Activated CD8-positive, alpha-beta memory T cell treated with anti-CD3 and anti-CD28 coated beads for 1 hour (primary cell): ENCODE results near the gene NLE1.
A peak's percentile ranks its signal among the peaks of the same experiment; 100 is the strongest.
"Not testable (repeated sequence)": the region's sequence is repeated elsewhere in the genome, so short reads cannot be mapped to it uniquely, and the experiment has no call there.

Experiments
- DNase-seq, 2 donors: peaks; one replicate each; pipeline ENCODE4 v3.0.0-alpha.2; 2020; ENCODE audit warnings: low read depth in 1 of 2; ENCODE audit errors: extremely low read depth in 1 of 2

NLE1 gene

DNA sequence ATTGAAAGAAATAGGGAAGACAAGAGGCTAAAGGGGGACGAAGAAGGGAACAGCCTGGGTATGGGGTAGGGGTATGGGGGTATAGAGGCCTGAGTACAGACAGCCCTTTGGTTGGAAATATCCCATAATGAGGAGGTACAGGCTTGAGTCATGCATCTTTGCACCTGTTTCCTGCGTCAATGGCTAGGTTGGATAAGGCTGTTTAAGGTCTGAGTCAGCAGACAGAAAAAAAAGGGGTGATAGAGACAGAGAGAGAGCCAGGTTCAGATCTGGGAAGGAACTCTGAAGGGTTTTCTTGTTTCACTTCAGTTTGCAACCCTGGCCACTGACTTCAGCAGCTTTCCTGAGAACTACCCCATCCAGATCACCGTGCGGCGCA lies 12.1 kb downstream of the NLE1 start:
- no peak for DNase-seq

DNA sequence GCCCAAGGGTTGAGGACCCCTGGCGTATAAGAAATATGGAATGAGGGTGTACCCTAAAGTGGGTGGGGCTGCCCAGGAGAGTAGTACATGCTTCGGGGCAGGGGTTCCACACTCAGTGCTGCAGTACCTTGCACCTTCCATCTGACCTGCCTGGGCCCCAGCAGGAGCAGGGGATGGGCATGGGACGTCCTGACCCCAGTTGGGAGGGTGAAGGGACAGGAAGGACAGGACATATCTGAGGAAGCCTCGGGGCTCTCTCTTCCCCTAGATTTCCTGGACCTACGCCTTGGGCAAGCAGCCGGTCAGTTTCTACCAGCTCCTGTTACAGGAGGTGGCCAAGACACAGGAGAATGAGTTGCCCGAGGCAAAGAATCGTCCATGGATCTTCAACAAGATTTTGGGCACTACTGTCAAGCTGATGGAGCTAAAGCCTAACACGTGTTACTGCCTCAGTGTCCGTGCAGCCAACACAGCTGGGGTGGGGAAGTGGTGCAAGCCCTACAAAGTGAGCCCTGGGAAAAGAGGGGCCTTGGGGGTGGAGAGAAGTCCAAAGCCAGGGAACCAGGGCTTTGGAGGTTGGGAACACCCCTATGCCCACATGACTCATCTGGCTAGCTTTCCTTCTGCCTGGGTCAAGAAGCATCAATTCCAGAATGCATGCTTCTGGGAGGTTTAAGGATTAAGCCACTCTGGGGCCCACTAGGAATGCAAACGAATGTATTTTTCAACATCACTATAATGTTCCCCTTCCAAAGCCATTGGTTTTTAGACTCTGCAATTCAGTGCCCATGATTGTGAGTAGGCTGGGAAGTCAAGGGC lies 12.7 kb downstream of the NLE1 start:
- no peak for DNase-seq

DNA sequence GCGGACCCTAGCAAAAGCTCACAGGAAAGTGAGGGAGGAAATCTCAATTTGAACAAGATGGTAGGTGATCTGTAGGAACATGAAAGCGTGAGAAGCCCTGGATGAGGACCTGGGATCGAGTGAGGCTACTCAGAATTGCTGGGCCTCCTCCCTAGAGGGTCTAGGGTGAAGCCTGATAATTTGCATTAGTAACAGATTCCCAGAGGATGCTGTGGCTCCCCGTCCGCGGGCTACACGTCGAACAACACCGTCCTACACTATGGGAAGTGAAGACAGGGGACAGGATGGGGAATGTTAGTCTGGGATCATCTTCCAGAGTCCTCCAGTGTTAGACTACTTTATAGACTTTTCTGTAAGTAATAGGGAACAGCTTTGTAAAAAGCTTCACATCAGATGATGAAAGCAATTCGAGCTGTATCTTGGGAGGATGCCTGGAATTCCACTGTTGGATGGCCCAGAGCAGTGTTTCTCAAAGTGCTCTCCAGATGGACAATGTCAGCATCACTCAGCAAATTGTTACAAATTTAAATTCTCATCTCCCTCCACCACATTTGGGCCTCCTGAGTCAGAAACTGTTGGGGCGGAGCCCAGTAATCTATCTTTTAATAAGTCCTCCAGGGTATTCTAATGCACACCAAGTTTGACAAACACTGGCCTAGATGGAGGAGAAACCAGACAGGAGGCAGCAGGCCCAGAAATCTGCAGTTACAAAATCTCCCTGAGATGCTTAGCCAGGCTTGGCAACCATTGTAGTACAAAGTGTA lies 14.2 kb downstream of the NLE1 start:
- DNase-seq, result no peak

- DNase-seq, result no peak
Observed at GRCh38 chr17:35121315-35121714, 20.8 kb downstream of the NLE1 start, which contains the start of gene FNDC8. Gene FNDC8 (plus strand): TSS chr17:35121615. CDS start chr17:35121694, 79 bp downstream.

DNA sequence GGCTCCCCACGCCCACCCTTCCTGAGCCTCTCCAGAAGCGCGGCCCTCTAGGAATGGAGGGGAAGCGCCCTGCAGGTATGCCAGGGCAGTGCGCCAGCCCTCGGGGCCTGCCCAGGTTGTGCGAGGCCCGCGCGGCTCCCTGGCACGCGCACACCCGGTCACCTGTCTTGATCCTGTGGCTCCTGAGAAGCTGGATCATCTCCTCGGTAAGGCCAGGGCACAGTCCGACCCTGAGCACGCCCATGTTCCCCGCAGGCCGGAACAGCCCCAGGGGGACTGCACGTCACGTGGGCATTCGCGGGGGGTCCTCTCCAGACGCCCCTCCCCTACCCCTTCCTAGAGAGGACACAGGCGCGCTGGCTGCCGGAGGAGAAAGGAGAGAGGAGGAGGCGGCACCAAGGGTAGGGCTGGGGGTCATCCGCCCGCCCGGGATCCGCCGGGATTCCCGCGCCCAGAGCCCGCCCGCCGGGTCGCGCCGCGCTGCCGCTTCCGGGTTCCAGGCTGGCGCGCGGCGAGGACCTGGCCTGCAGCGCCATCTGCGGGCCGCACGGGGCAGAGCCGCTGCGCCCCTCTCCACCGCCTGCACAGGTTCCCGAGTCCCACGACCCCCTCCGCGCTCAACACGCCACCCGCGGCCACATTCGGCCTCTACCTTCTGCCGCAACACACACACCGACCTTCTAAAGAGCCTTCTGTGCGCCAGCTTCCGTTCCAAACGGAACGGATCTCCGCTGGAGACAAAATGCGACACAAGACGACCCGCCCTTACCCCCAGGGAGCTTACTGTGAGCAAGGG lies 22.5 kb downstream of the NLE1 start, which contains the start of gene RAD51D:
TSS of gene RAD51D (minus strand) at position 491 of the 796 bp plus-strand sequence. CDS start at position 244, 247 bp downstream.
- peak; percentile 53 to 72 for DNase-seq

DNA sequence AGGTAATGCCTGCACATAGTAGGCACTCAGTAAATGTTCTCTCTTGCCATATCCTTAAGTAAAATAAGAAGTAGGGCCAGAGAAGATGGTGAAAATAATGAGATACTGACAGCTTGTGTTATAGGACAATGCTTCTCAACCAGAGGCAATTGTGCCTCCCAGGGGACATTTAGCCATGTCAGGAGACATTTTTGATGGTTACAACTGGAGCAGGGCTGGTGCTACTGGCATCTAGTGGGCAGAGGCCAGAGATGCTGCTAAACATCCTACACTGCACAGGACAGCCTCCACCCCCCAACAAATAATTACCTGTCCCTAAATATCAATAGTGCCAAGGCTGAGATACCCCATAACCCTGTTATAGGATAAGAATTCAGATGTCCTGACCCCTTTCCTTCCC lies 24.1 kb downstream of the NLE1 start:
- DNase-seq, result no peak

DNA sequence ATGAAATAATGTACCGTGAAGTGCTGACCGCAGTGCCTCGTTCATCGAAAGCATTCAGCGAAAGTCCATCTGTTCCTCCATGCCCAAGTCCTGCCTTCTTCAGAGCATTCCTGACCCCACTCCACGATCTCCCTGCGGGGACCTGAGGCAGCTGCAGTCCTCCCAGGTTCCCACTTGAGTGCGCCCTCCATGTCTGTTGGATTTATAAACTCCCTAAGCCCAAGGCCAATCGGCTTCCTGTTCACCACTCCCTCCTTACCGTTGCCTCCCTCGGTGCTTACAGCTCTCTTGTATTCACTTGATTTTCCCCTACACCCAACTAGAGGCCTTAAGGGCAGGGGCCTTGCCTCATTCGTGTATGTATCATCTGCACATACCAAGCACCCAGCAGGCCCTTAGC lies 25.3 kb downstream of the NLE1 start:
- DNase-seq, result no peak

- not testable (repeated sequence) for DNase-seq
Observed at GRCh38 chr17:35110791-35111190, 31.3 kb downstream of the NLE1 start.

- DNase-seq, result no peak
Observed at GRCh38 chr17:35104844-35105450, 37.2 kb downstream of the NLE1 start.

GRCh38 chr17:35103271-35103670 lies 38.8 kb downstream of the NLE1 start:
- no peak for DNase-seq

DNA sequence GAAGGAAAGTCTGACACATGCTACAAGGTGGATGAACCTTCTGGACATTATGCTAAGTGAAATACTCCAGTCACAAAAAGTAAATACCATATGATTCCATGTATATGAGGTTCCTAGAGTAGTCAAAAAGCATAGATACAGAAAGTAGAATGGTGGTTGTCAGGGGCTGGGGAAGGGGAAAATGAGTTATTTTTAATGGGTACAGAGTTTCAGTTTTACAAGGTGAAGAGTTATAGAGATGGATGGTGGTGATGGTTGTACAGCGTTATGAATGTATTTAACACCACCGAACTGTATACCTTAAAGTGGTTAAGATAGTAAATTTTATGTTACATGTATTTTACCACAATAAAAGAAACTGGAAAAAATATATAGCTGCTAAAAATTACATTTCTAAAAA lies 40.4 kb downstream of the NLE1 start:
- DNase-seq, result no peak

GRCh38 chr17:35101036-35101435 lies 41.1 kb downstream of the NLE1 start:
- DNase-seq, result no peak

DNA sequence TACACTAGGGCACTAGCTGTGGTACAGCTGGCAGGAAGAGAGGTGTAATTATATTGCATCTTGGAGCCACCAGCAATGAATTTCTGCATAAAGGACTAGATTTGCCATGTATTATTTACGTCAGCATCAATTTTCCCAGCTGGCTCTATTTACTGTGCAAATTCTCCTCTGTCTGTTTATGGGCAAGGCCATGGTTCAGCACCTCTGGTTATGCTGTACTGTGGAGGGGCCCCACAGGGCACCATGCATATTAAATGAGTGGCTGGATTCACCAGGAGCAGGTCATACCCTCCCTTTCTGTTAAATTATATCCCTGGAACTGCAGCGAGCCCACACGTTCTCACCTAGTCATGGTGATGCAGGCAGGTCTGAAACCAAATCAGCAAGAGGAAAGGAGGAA lies 42.2 kb downstream of the NLE1 start:
- DNase-seq, result no peak

DNA sequence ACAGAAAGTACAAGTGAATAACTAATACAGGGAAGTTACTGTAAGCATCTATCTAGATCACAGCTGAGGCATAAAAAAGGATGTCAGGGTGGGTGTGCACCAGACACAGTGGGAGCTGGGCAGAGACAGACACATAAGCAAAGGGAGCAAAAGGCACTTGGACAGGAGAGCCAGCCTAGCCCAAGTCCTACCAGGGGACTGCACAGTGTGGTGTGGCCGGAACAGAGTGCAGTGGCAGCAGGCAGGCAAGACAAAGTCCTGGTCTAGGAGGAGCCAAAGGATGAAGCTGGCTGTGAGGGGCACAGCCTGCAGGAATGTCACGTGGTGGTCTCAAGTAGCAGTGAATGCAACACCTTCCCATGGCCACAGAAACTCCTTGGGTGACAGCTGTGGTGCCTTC lies 44.3 kb downstream of the NLE1 start:
- no peak for DNase-seq

DNA sequence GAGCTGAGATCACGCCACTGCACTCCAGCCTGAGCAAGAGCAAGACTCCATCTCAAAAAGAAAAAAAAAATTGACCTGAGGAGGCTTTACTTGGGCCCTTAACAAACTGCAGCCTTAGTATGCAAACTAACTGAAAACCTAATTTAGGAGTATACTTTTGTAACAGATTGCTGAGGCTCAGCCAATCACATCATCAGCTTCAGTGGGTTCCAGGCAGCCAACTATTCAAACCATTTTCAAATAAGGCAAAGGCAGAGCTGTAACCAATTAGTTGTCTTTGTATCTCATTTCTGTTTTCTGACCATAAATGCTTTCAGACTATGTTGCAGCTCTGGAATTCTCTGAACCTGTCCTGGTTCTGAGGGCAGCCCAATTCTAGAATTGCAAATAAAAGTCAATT lies 46.4 kb downstream of the NLE1 start:
- DNase-seq, result no peak

- DNase-seq, result no peak
Observed at GRCh38 chr17:35094902-35095301, 47.2 kb downstream of the NLE1 start.

DNA sequence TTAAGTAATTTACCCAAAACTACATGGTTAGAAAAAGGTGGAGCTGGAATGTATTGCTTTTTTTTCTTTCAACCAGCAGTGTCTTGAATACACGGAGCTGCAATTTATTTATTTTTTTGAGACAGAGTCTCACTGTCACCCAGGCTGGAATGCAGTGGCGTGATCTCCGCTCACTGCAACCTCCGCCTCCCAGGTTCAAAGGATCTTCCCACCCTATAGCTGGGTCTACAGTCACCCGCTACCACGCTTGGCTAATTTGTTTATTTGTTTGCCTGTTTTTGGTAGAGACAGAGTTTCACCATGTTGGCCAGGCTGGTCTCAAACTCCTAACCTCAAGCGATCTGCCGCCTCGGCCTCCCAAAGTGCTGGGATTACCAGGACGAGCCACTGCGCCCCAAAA lies 51.4 kb downstream of the NLE1 start:
- not testable (repeated sequence) for DNase-seq

GRCh38 chr17:35089586-35090296 lies 52.4 kb downstream of the NLE1 start:
- peak in 1 of 2 donors; percentile 5 for DNase-seq

- peak; percentile 56 to 88 for DNase-seq
Observed at GRCh38 chr17:35088881-35089585, 53.1 kb downstream of the NLE1 start.
